Uterus (tissue), 2 donors: Measurements from ENCODE around the gene CAPN9.

Experiments
- POLR2A ChIP-seq, 2 donors: fragments of 450-650 bp; IDR thresholded peaks; one replicate each; pipeline ENCODE4 v1.6.1; 2016; ENCODE audit warnings: antibody characterized with exemption in 2 of 2, mild to moderate bottlenecking in 1 of 2, moderate library complexity in 1 of 2
- TF ChIP-seq, protein P1 (sequence below), 4 experiments: fragments of 200-600 bp in 2 of 4; fragments of 450-650 bp in 2 of 4; sonication (generic) in 2 of 4; IDR thresholded peaks; one replicate each; pipeline ENCODE4 v1.5.1; 2016 to 2019; ENCODE audit warnings: antibody characterized with exemption in 4 of 4, mild to moderate bottlenecking in 2 of 4, moderate library complexity in 1 of 4

DNA sequence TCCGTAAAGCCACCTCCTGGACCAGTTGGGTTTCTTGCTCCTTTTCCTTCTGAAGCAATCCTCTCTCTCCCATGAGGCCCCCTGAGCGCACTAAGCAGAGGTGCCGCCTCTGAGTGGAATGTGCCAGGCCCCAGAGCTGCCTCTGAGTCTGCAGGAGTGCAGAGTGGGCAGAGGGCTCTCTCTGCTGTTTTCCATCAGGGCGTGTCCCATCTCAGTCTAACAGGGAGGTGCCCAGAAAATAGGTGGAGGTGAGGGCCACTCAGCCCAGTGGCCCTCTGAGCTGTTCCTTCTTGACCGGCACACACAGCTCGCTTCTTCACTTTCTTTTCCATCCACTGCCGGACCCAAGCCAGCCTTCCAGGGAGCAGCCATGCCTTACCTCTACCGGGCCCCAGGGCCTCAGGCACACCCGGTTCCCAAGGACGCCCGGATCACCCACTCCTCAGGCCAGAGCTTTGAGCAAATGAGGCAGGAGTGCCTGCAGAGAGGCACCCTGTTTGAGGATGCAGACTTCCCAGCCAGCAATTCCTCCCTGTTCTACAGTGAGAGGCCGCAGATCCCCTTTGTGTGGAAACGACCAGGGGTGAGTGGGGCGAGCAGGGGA lies at the start of gene CAPN9:
- TF ChIP-seq, protein P1, sequence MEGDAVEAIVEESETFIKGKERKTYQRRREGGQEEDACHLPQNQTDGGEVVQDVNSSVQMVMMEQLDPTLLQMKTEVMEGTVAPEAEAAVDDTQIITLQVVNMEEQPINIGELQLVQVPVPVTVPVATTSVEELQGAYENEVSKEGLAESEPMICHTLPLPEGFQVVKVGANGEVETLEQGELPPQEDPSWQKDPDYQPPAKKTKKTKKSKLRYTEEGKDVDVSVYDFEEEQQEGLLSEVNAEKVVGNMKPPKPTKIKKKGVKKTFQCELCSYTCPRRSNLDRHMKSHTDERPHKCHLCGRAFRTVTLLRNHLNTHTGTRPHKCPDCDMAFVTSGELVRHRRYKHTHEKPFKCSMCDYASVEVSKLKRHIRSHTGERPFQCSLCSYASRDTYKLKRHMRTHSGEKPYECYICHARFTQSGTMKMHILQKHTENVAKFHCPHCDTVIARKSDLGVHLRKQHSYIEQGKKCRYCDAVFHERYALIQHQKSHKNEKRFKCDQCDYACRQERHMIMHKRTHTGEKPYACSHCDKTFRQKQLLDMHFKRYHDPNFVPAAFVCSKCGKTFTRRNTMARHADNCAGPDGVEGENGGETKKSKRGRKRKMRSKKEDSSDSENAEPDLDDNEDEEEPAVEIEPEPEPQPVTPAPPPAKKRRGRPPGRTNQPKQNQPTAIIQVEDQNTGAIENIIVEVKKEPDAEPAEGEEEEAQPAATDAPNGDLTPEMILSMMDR (IDR thresholded peaks at IDR 0.05): no peak
- no peak for TF ChIP-seq POLR2A (IDR thresholded peaks at IDR 0.05)
